ENCODE data around the gene NT5DC3. TPM values are rescaled to one million over a fixed set of nuclear protein-coding genes. Genes with fewer than 3 reads are reported as not detected.

The NT5DC3 gene
- total RNA-seq, 1 experiment from 2014 or later = 12.5 TPM

DNA sequence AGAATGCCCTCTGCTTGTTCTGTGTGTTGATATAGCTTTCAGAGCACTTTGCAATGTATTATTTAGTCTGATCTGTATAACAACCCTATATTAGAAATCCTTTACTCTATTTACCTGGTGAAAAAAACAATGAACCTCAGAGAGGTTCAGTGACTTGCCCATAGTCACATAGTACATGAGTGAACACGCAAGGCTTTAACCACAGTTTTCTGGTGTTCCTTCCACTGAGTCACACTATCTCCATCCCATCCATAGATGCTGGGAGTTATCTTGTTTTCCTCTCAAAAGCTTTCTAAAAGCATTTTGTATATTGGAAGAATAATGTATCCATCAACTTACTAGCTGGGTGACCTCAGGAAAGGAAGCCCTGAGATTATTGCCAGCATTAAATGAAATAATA lies 104.5 kb downstream of the NT5DC3 start:
- ChIA-PET POLR2A (no interaction called here), CTCF (no interaction called here)
- Mint-ChIP-seq H3K4me3 (no peak overlapping the region), H3K9me3 (peaks cover 14% of the 10 kb centered on the region), H3K27ac (no peak overlapping the region), H3K27me3 (ENCODE audit: low read depth) (peaks cover 2% of the 10 kb centered on the region), H3K4me1 (no peaks in the 10 kb centered on the region), H3K36me3 (peaks cover 3% of the 10 kb centered on the region)
- ATAC-seq = no peak
- TF ChIP-seq, protein P1, sequence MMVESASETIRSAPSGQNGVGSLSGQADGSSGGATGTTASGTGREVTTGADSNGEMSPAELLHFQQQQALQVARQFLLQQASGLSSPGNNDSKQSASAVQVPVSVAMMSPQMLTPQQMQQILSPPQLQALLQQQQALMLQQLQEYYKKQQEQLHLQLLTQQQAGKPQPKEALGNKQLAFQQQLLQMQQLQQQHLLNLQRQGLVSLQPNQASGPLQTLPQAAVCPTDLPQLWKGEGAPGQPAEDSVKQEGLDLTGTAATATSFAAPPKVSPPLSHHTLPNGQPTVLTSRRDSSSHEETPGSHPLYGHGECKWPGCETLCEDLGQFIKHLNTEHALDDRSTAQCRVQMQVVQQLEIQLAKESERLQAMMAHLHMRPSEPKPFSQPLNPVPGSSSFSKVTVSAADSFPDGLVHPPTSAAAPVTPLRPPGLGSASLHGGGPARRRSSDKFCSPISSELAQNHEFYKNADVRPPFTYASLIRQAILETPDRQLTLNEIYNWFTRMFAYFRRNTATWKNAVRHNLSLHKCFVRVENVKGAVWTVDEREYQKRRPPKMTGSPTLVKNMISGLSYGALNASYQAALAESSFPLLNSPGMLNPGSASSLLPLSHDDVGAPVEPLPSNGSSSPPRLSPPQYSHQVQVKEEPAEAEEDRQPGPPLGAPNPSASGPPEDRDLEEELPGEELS (CRISPR knock-in tag; IDR thresholded peaks at IDR 0.05) = no peak
- TF ChIP-seq, protein P2, sequence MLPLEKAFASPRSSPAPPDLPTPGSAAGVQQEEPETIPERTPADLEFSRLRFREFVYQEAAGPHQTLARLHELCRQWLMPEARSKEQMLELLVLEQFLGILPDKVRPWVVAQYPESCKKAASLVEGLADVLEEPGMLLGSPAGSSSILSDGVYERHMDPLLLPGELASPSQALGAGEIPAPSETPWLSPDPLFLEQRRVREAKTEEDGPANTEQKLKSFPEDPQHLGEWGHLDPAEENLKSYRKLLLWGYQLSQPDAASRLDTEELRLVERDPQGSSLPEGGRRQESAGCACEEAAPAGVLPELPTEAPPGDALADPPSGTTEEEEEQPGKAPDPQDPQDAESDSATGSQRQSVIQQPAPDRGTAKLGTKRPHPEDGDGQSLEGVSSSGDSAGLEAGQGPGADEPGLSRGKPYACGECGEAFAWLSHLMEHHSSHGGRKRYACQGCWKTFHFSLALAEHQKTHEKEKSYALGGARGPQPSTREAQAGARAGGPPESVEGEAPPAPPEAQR (CRISPR knock-in tag; IDR thresholded peaks at IDR 0.05) = no peak
- no peak for TF ChIP-seq ZBTB21 (CRISPR knock-in tag; IDR thresholded peaks at IDR 0.05; ENCODE audit: borderline replicate concordance)
- no peak for TF ChIP-seq EMX1 (CRISPR knock-in tag; IDR thresholded peaks at IDR 0.05)
- TF ChIP-seq, protein P3, sequence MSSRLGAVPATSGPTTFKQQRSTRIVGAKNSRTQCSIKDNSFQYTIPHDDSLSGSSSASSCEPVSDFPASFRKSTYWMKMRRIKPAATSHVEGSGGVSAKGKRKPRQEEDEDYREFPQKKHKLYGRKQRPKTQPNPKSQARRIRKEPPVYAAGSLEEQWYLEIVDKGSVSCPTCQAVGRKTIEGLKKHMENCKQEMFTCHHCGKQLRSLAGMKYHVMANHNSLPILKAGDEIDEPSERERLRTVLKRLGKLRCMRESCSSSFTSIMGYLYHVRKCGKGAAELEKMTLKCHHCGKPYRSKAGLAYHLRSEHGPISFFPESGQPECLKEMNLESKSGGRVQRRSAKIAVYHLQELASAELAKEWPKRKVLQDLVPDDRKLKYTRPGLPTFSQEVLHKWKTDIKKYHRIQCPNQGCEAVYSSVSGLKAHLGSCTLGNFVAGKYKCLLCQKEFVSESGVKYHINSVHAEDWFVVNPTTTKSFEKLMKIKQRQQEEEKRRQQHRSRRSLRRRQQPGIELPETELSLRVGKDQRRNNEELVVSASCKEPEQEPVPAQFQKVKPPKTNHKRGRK (CRISPR knock-in tag; IDR thresholded peaks at IDR 0.05; ENCODE audit: borderline replicate concordance) = no peak
- TF ChIP-seq, protein P4, sequence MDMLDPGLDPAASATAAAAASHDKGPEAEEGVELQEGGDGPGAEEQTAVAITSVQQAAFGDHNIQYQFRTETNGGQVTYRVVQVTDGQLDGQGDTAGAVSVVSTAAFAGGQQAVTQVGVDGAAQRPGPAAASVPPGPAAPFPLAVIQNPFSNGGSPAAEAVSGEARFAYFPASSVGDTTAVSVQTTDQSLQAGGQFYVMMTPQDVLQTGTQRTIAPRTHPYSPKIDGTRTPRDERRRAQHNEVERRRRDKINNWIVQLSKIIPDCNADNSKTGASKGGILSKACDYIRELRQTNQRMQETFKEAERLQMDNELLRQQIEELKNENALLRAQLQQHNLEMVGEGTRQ (CRISPR knock-in tag; IDR thresholded peaks at IDR 0.05) = no peak
- no peak for DNase-seq (ENCODE audit: low spot score)

DNA sequence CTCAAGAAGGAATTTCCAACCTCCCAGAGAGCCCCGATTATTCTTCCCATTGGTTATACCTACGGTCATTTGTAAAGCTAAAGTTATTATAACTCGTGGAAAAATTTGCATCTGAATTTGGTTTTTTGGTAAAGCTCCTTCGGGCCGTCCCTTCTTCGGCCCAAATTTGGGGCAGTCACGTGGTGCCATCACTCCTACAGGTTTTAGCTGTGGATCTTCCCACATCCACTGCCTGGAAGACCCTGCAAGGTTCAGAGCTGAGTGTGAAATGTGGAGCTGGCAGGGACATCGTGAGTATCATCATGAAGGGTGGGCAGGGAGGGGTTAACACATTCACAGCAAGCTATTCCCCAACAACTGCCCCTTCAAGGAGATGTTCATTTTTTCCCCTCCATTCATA lies 105.7 kb downstream of the NT5DC3 start:
- peaks cover 24% of the 10 kb centered on the region for H3K9me3 Mint-ChIP-seq
- CTCF ChIA-PET = interaction anchor here (0.7 to 2.0 kb wide), 2 partner anchors 33 to 103 kb away, joined by 3 to 5 read pairs; no protein-coding TSS in a partner anchor
- POLR2A ChIA-PET = no interaction called here
- no peak overlapping the region for H3K4me3 Mint-ChIP-seq
- no peak overlapping the region for H3K27ac Mint-ChIP-seq
- ATAC-seq (no peak), DNase-seq (ENCODE audit: low spot score) (no peak)
- H3K36me3 Mint-ChIP-seq = peaks cover 9% of the 10 kb centered on the region
- peaks cover 2% of the 10 kb centered on the region for H3K27me3 Mint-ChIP-seq (ENCODE audit: low read depth)
- H3K4me1 Mint-ChIP-seq = no peaks in the 10 kb centered on the region
- TF ChIP-seq, protein P5, sequence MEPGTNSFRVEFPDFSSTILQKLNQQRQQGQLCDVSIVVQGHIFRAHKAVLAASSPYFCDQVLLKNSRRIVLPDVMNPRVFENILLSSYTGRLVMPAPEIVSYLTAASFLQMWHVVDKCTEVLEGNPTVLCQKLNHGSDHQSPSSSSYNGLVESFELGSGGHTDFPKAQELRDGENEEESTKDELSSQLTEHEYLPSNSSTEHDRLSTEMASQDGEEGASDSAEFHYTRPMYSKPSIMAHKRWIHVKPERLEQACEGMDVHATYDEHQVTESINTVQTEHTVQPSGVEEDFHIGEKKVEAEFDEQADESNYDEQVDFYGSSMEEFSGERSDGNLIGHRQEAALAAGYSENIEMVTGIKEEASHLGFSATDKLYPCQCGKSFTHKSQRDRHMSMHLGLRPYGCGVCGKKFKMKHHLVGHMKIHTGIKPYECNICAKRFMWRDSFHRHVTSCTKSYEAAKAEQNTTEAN (CRISPR knock-in tag; IDR thresholded peaks at IDR 0.05) = no peak
- TF ChIP-seq CREB1 (CRISPR knock-in tag; IDR thresholded peaks at IDR 0.05) (no peak), ZNF138 (CRISPR knock-in tag; conservative IDR thresholded peaks at IDR 0.05) (no peak), ZNF121 (CRISPR knock-in tag; IDR thresholded peaks at IDR 0.05) (no peak), RORB (CRISPR knock-in tag; IDR thresholded peaks at IDR 0.05) (no peak), MXD4 (CRISPR knock-in tag; IDR thresholded peaks at IDR 0.05; ENCODE audit: borderline replicate concordance) (no peak), NFYB (CRISPR knock-in tag; conservative IDR thresholded peaks at IDR 0.05; ENCODE audit: low read depth) (no peak)
- TF ChIP-seq, protein P6, sequence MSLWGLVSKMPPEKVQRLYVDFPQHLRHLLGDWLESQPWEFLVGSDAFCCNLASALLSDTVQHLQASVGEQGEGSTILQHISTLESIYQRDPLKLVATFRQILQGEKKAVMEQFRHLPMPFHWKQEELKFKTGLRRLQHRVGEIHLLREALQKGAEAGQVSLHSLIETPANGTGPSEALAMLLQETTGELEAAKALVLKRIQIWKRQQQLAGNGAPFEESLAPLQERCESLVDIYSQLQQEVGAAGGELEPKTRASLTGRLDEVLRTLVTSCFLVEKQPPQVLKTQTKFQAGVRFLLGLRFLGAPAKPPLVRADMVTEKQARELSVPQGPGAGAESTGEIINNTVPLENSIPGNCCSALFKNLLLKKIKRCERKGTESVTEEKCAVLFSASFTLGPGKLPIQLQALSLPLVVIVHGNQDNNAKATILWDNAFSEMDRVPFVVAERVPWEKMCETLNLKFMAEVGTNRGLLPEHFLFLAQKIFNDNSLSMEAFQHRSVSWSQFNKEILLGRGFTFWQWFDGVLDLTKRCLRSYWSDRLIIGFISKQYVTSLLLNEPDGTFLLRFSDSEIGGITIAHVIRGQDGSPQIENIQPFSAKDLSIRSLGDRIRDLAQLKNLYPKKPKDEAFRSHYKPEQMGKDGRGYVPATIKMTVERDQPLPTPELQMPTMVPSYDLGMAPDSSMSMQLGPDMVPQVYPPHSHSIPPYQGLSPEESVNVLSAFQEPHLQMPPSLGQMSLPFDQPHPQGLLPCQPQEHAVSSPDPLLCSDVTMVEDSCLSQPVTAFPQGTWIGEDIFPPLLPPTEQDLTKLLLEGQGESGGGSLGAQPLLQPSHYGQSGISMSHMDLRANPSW (CRISPR knock-in tag; conservative IDR thresholded peaks at IDR 0.05; ENCODE audit: low read depth) = no peak
- TF ChIP-seq, protein P7, sequence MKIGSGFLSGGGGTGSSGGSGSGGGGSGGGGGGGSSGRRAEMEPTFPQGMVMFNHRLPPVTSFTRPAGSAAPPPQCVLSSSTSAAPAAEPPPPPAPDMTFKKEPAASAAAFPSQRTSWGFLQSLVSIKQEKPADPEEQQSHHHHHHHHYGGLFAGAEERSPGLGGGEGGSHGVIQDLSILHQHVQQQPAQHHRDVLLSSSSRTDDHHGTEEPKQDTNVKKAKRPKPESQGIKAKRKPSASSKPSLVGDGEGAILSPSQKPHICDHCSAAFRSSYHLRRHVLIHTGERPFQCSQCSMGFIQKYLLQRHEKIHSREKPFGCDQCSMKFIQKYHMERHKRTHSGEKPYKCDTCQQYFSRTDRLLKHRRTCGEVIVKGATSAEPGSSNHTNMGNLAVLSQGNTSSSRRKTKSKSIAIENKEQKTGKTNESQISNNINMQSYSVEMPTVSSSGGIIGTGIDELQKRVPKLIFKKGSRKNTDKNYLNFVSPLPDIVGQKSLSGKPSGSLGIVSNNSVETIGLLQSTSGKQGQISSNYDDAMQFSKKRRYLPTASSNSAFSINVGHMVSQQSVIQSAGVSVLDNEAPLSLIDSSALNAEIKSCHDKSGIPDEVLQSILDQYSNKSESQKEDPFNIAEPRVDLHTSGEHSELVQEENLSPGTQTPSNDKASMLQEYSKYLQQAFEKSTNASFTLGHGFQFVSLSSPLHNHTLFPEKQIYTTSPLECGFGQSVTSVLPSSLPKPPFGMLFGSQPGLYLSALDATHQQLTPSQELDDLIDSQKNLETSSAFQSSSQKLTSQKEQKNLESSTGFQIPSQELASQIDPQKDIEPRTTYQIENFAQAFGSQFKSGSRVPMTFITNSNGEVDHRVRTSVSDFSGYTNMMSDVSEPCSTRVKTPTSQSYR (CRISPR knock-in tag; IDR thresholded peaks at IDR 0.05) = no peak
- TF ChIP-seq, protein P8, sequence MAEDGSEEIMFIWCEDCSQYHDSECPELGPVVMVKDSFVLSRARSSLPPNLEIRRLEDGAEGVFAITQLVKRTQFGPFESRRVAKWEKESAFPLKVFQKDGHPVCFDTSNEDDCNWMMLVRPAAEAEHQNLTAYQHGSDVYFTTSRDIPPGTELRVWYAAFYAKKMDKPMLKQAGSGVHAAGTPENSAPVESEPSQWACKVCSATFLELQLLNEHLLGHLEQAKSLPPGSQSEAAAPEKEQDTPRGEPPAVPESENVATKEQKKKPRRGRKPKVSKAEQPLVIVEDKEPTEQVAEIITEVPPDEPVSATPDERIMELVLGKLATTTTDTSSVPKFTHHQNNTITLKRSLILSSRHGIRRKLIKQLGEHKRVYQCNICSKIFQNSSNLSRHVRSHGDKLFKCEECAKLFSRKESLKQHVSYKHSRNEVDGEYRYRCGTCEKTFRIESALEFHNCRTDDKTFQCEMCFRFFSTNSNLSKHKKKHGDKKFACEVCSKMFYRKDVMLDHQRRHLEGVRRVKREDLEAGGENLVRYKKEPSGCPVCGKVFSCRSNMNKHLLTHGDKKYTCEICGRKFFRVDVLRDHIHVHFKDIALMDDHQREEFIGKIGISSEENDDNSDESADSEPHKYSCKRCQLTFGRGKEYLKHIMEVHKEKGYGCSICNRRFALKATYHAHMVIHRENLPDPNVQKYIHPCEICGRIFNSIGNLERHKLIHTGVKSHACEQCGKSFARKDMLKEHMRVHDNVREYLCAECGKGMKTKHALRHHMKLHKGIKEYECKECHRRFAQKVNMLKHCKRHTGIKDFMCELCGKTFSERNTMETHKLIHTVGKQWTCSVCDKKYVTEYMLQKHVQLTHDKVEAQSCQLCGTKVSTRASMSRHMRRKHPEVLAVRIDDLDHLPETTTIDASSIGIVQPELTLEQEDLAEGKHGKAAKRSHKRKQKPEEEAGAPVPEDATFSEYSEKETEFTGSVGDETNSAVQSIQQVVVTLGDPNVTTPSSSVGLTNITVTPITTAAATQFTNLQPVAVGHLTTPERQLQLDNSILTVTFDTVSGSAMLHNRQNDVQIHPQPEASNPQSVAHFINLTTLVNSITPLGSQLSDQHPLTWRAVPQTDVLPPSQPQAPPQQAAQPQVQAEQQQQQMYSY (CRISPR knock-in tag; IDR thresholded peaks at IDR 0.05) = no peak
- TF ChIP-seq, protein P9, sequence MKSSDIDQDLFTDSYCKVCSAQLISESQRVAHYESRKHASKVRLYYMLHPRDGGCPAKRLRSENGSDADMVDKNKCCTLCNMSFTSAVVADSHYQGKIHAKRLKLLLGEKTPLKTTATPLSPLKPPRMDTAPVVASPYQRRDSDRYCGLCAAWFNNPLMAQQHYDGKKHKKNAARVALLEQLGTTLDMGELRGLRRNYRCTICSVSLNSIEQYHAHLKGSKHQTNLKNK (CRISPR knock-in tag; IDR thresholded peaks at IDR 0.05) = no peak

All from WTC11 (cell line).